GM12864 (cell line): ENCODE data around the gene MACF1.

Experiments used
- DNase-seq: peaks from one replicate; pipeline ENCODE4 v3.0.0-alpha.2; 2011; ENCODE audit warnings: low read depth
- H3K4me3 ChIP-seq: 2 replicates; pipeline ENCODE4 v1.5.1; 2011; ENCODE audit warnings: mild to moderate bottlenecking, low read depth, low read length, control low read depth
- TF ChIP-seq, protein P1 (sequence below): IDR thresholded peaks from 2 replicates; pipeline ENCODE4 v1.5.1; 2011; ENCODE audit warnings: low read depth, mild to moderate bottlenecking, moderate library complexity, low read length, control low read depth, inconsistent platforms; ENCODE audit errors: missing control alignments

Gene MACF1

DNA sequence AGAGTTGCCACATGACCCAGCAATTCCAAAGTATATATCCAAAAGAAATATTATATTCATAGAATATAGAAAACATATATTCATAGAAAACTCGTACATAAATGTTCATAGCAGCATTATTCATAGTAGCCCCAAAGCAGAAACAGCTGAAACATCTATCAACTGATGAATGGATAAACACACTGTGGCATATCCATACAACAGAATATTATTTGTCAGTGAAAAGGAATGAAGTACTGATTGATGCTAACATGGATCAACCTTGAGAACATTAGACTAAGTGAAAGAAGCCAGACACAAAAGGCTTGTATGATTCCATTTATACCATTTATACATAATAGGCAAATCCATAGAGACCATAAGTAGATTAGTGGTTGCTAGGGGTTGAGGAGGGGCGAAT is 21.7 kb upstream of the MACF1 start:
- TF ChIP-seq, protein P1, sequence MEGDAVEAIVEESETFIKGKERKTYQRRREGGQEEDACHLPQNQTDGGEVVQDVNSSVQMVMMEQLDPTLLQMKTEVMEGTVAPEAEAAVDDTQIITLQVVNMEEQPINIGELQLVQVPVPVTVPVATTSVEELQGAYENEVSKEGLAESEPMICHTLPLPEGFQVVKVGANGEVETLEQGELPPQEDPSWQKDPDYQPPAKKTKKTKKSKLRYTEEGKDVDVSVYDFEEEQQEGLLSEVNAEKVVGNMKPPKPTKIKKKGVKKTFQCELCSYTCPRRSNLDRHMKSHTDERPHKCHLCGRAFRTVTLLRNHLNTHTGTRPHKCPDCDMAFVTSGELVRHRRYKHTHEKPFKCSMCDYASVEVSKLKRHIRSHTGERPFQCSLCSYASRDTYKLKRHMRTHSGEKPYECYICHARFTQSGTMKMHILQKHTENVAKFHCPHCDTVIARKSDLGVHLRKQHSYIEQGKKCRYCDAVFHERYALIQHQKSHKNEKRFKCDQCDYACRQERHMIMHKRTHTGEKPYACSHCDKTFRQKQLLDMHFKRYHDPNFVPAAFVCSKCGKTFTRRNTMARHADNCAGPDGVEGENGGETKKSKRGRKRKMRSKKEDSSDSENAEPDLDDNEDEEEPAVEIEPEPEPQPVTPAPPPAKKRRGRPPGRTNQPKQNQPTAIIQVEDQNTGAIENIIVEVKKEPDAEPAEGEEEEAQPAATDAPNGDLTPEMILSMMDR, result no peak
- H3K4me3 ChIP-seq, result no peak overlapping the region
- no peak for DNase-seq

DNA sequence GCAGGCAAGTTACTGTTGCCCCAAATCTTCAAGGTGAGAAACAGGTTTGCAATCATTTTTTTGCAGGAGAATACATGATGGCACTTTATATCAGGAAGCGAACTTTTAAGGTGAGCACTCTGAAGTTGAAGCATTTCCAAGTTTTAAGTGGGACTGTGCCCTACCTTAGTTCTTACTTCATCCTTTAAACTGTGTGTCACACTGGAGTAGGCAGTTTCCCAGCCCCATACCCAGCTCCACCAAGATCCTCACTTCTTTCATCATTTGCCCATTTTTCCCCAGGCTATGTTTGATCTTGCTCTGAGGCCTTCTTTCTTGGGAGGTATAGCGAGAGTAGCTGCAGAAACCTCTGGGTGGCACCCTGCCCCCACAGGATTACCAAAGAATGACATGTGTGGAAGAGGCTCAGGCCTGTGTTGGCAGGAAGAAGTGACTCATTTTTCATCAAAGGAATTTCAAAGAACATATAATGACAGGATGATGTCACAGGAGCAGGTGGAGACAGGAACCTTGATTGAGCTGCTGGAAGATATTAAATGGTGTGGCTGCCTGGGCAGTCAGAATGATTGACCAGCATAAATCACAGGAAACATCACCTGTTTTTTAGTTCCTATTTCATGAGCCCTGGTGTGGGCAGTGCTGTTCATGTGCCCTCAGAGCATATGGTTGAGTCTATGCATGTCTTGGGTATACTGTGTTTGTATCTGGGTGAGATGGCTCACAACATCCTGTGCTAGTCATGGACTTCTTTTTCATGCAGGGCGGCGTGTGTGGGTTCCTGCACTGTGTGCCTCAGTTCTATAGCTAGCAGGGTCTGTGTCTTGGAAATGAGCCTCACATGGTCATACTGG is 20.8 kb upstream of the MACF1 start:
- no peak for DNase-seq
- no peak overlapping the region for H3K4me3 ChIP-seq
- TF ChIP-seq, protein P1, result peak; percentile 64

DNA sequence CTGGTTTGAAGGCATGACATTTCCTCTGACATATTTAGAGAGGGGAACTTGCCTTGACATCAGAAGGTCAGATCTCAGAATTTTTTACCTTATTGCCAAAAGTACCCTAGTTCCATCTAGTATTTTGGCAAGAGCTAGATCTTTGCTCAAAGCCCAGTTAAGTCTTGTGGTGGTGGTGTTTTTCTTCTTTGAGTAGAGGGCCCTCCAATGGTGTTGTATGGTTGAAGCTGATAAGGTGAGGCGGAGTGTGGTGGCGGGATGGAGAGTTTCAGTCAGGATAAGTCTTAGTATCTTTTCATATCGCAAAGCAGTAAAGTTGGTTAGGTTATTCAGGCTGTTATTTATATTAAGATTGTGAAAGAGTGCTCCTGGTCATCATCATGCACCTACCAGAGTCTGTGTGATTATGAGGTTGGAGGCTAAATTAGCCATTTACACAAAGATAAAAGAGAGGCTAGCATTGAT is 20.1 kb upstream of the MACF1 start:
- no peak overlapping the region for H3K4me3 ChIP-seq
- no peak for DNase-seq
- TF ChIP-seq, protein P1, result no peak

DNA sequence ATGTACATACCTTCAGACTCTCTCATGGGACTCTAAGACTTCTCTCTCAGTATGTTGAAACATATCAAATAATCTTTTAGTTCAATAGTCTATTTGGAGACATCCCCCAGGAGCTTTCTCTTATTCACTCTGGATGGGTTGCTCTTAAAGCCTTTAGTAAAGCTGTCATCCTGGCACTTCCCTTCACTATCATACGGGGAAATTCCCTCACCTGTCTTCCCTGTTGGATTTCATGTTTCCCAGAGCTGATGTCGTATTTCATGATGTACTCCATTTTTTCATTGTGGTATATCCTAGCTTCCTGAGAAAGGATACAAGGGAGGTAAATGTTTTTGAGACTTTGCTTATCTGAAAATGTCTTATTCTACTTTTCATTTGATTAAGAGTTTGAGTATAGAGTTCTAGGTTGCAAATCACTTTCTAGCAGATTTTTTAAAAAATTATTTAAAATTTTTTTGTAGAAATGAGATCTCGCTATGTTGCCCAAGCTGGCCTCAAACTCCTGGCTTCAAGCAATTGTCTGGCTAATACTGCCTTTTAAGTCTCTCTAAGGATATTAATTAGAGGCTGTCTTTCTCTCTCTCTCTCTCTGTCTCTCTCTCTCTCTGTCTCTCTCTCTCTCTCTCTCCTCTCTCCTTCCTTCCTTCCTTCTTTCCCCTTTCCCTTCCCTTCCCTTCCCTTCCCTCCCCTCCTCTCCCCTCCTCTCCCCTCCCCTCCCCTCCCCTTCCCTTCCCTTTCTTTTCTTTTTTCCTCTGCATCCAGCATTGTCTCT is 17.0 kb upstream of the MACF1 start:
- DNase-seq, result no peak
- H3K4me3 ChIP-seq, result no peak overlapping the region
- TF ChIP-seq, protein P1, result no peak

DNA sequence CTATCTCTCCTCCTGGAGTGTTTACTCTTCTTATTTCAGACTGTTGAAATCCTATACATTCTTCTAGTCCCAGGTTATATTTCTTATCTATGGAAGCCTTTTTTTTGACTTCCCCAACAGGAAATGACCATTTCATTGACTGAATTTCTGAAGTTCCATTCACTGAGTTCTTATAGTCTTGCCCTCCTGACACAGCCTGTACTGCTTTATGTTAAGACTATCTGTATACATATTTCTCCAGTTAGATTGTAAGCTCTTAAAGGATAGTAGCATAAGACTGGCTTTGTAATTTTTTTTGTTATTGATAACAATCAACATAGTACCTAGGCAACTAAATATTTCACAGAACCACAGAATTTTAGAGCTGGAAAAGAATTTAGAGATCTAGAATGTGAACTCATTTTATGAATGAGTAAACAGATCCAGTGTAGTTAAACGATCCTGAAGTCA is 14.9 kb upstream of the MACF1 start:
- DNase-seq, result no peak

DNA sequence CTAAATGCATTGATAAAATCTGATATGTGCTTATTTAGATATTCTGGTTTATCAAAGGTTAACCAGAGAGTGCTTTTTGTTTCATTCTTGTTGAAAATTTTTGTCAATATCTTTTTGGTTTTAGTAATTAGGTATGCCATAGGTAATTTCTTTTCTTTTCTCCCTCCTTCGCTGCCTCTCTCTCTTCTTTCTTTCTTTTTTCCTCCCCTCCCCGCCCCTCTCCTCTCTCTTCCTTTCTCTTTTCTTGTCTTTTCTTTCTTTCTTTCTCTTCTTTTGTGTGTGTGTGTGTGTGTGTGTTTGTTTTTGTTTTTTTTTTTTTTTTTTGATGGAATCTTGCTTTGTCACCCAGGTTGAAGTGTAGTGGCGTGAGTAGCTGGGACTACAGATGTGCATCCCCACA is 14.4 kb upstream of the MACF1 start:
- DNase-seq, result no peak
- no peak overlapping the region for H3K4me3 ChIP-seq
- TF ChIP-seq, protein P1, result no peak

More for the DNA sequence above, 14.9 kb upstream of the MACF1 start:
- H3K4me3 ChIP-seq, result no peak overlapping the region
- TF ChIP-seq, protein P1, result no peak
